ENCODE measurements around the gene DNM3. TPM values are rescaled to one million over a fixed set of nuclear protein-coding genes. Genes with fewer than 3 reads are reported as not detected.
"Not testable (repeated sequence)": the region's sequence is repeated elsewhere in the genome, so short reads cannot be mapped to it uniquely, and the experiment has no call there.

The DNM3 gene
- total RNA-seq, 2 donors from 2014 or later, result 4.7 to 4.9 TPM

DNA sequence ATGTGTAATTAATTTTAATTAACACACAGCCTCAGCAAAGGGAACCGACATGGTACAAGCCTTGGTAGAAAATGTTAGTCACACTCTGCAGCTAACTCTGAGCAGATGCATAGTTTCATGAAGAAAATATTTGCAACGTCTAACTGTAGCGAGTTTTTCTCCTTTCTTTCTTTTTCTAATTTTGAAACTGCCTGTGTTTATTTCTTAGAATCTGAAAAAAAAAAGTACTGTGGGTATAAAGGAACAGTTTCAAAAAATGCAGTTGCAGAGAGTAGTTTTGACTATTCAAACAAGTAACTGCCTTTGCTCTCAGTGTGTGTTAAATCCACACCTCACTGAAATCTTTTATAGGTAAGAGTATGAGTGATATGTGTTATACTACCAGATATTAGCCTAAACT, 429.3 kb downstream of the DNM3 start:
- intact Hi-C loops (cut with DNase I), result no loop called here
- no peak for DNase-seq (ENCODE audit: low spot score)

DNA sequence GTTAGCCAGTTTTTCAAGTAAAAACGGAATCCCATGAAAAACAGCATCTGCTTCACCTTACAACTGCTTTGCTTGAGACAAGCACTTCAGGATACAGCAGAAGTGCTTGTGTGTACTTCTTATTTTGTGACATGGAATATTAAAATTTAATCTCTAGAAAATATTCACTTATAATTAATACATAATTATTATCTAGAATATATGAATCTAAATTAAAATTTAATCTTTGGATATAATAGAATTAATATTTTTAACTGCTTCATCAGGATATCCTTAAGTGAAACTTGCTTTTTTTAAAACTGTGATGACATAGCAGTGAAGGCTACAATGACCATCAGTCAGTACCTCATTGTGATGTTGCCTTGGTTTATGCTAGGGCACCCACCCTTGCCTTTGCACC, 430.8 kb downstream of the DNM3 start:
- intact Hi-C loops (cut with DNase I), result no loop called here

DNA sequence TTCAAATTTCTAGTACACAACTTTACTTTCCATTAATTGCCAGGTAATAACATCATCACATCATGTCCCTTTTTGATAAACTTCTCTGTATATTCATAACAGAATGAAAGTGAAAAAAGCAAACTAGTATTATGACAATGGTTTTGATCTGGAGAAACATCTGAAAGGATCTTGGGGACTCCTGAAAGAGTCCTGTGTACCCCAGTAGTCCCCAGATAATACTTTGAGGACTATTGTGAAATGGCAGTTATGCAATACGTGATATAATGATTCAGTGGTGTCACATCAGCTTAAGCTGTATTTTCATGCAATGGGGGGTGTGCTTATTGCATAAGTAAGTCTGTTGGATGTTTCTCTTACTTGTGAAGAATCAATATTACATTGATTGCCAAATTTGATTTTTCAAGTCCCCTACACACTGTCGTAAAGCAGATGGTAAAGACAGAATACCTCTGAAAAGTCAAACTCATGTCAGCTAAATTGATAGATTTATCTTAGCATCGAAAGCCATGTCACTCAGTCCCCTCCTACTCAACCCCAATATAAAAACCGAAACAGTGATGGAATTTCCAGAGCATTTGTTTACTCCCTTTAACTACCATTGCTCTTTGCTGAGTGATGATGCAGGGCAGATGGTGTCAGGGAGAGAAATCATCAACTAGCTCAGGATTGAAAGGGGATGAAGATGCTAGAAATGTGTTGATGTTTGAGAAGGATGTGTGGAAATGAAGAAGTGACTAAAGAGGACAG, 432.5 kb downstream of the DNM3 start:
- no peak for DNase-seq (ENCODE audit: low spot score)
- intact Hi-C loops (cut with DNase I), result no loop called here

More for the DNA sequence above, 430.8 kb downstream of the DNM3 start:
- no peak for DNase-seq (ENCODE audit: low spot score)

DNA sequence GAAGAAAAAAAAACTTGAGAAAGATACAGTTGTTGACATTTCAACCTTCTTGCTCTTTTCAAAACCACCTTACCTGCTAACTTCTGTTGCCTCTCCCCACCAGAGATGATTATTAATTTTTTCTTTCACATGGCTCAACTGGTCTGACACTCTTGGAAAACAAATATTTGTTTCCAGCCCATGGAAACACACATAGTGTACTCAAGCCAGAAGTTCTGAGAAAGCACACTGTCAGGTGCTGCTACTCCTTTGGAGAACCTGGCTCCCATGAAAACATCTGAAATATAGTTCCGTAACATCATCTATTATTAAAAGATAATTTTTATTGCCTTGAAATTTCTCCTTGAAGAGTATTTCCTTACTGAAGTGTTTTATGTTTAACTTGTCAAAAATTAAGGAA, 434.2 kb downstream of the DNM3 start:
- intact Hi-C loops (cut with DNase I), result no loop called here
- DNase-seq (ENCODE audit: low spot score), result no peak

DNA sequence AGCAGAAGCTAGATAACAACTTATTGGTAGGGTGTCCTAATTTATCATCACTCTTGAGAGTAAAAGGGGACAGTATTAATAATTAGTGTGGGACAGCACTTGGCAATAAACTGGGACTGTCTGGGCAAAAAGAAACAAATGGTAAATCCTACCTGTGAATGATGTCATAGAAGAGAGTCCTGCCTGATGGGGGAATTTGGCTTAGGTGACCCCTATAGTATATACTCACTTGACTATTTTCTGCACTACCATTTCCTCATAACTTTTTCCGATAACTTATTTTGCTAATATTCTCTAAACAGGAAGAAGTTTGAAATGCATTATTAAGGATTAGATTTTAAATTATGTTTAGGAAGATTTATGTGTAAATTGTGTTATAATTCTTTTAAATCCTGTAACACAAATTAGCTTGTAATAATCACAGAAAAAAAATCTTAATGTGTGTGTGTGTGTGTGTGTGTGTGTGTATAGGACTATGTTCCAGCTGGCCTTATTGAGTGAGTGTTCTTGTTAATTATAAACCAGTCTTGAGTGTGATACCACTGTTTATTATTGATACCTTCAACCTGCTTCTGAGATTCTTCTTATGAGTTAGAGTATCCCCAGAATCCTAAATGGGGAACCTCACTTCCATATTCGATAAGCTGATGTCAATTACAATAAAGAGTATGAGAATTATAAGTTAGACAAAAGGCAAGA, 435.0 kb downstream of the DNM3 start:
- no peak for DNase-seq (ENCODE audit: low spot score)
- intact Hi-C loops (cut with DNase I), result no loop called here

DNA sequence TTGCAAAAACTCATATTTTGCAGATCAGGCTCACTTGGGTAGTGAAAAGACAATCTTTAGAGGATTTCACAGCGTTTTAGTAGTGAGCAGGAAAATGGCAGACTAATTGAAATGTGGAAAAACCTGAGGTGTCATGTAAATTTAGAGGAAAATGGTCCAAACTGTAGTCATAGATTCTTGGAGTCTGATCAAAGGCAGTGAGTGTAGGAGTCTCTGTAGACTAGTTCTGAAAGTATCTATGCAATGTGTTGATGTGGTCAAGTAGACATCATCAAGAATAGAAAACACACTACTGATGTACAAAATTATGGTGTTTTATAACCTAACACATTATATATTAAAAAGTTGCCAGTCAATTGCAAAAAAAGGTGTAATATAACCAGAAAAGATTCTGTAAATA, 436.0 kb downstream of the DNM3 start:
- no peak for DNase-seq (ENCODE audit: low spot score)
- intact Hi-C loops (cut with DNase I), result no loop called here

DNA sequence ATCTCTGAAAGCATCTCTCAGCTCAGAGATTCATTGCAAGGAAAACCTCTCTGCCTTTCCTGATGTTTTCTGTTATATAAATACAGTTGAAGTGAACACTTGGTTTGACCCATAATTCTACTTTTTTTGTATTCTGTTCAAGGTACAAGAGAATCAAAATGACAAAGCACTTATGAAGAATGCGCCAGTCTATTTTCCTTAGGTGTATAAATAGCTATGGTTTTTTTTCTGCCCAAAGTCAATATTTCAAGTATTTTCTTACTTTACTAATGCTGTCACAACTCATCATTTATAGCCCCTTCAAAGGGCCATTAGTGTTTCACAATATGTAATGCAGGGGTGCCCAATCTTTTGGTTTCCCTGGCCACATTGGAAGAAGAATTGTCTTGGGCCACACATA, 436.7 kb downstream of the DNM3 start:
- intact Hi-C loops (cut with DNase I), result no loop called here
- DNase-seq (ENCODE audit: low spot score), result no peak

DNA sequence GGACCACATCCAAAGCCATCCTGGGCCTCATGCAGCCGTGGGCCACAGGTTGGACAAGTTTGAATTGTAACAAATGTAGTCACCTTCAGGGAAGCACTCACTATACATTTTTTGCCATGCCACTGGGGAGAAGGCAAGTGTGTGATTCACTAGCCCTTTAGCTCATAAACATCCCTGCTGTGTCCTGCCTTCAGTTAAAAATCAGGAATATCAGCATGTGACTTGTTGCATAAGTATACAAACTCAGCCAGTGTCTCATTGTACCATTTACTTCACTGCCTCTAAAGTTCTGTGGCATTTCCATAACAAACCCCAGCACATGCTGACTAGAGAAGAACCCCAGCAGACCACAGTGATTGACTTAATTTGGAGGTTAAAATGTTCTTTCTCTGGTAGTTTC, 437.2 kb downstream of the DNM3 start:
- DNase-seq (ENCODE audit: low spot score), result no peak
- intact Hi-C loops (cut with DNase I), result no loop called here

DNA sequence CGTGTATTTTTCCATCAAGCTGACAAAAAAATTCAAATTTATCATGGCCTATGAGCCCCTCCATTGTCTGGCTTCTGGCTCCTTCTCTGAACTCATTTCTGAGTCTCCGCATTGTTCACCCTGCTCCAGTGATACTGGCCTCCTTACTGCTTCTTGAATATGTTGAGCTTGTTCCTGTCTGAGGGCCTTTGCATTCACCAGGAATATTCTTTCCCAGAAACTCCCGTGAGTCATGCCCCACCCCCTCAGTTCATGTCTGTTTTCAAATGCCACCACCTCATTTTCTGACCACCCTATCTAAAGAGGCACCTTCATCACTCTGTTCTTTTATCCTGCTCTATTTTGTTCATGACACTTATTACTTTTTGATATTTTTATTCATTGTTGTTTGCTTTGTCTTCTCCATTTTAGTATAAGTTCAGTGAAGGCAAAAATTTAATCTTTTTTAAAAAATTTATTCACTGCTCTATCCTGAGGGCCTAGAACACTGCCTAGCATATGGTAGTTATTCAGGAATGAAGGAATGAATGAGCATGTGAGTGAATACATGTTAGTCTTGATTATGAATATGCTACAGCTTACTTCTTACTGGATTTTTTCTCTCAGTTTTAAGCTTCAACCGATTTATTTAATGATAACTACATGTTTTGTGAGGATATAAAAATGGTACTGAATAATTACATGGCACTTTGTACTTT, 438.8 kb downstream of the DNM3 start:
- intact Hi-C loops (cut with DNase I), result loop anchor here in 1 of 2 donors (10.0 kb wide), 1 partner anchor 115 kb away; no protein-coding TSS in a partner anchor

DNA sequence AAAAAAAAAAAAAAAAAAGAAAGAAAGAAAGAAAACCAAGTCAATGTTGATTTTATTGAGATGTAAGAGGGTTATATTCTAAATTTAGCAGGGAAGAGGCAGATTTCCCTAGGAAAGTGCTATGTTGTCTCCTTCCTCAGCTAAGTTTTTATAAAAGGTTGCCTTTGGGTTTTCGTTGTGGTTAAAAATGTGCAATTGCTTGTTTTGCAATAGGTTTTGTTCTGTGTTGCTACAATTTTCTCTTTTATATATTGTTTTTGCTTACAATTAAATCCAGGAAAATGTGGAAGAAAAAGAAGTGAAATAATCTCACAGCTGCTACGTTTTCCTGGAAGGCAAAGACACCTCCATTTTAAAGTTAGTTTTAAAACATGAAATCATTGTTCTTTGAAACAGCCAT, 442.5 kb downstream of the DNM3 start:
- intact Hi-C loops (cut with DNase I), result loop anchor here in 1 of 2 donors (10.0 kb wide), 1 partner anchor 111 kb away; no protein-coding TSS in a partner anchor
- no peak for DNase-seq (ENCODE audit: low spot score)

More for the DNA sequence above, 438.8 kb downstream of the DNM3 start:
- no peak for DNase-seq (ENCODE audit: low spot score)

DNA sequence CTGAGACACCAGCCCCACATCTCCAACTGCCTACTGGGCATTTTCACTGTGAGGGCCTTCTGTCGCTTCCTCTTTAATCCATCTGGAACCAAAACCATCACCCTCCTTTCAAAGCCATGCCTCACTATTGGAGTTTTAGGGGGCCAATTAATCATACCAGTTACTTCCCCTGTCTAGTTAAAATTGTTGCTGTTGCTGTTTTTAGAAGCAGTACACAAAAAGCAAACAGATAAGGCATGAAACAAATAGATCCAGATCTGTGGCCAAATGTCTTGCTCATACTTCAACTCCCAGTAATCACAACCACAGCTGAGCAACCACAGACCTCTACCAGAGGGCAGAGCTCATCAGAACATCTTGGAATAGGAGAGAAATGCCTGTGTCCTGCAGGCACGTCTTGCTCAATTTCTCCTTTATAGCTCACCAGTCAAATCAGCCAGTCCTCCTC, 445.4 kb downstream of the DNM3 start:
- peak; percentile 67 for DNase-seq (ENCODE audit: low spot score)
- intact Hi-C loops (cut with DNase I), result loop anchor here in 1 of 2 donors (10.0 kb wide), 1 partner anchor 108 kb away; no protein-coding TSS in a partner anchor

DNA sequence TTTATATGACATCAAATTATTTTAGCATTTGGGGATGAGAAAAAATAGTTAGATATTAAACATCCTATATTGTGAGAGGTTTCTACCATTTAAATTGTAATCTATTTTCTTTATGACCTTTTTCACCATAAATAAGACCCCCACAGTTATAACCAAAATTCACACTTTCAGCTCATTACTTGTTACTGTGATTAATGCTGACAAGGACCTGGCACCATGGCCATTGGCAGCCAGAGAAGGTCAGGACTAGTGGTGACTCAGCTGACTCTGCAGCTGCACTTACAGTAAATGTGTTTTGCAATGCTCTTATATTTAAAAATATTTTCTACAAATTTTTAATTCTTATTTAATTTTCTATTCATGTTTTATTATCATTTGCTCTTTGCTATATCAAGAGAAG, 445.9 kb downstream of the DNM3 start:
- intact Hi-C loops (cut with DNase I), result loop anchor here in 1 of 2 donors (10.0 kb wide), 1 partner anchor 108 kb away; no protein-coding TSS in a partner anchor
- peak; percentile 94 for DNase-seq (ENCODE audit: low spot score)

DNA sequence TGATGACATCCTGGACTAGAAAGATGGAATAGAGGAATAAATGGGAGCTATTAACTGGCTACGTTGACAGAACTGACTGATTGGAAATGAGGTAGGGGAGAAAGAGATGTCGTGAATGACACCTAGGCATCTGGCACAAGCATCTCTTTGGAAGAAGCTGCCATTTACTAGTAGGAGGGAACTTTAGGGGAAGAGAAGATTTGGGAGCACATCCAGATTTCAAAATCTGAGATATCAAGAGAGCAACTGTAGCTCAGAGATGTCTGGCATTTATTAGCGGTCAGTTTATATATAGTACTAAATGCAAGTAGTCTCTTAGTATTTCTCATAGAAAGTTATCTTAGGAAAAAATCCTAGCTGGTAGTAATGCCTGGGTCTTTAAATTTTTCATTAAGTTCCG, 447.3 kb downstream of the DNM3 start:
- intact Hi-C loops (cut with DNase I), result loop anchor here in 1 of 2 donors (10.0 kb wide), 1 partner anchor 106 kb away; no protein-coding TSS in a partner anchor
- no peak for DNase-seq (ENCODE audit: low spot score)

DNA sequence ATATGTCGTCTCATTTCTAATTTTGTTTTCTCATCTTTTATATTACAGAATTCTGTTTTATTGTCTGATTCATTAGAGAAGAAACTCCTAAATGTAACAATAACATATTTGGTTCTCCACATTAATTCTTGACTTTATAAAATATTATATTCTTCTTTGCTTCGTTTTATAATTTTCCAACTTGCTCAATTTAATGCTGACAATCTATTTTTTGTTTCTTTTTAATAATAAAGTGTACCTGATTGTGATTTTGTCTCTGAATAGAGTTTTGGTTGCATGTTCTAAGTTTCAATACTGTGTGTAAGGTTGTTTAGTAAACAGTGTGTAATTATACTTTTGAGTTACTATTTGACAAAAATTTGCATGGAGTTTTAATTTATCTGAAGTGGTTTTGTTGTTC, 448.1 kb downstream of the DNM3 start:
- intact Hi-C loops (cut with DNase I), result loop anchor here in 1 of 2 donors (10.0 kb wide), 1 partner anchor 105 kb away; no protein-coding TSS in a partner anchor
- no peak for DNase-seq (ENCODE audit: low spot score)

DNA sequence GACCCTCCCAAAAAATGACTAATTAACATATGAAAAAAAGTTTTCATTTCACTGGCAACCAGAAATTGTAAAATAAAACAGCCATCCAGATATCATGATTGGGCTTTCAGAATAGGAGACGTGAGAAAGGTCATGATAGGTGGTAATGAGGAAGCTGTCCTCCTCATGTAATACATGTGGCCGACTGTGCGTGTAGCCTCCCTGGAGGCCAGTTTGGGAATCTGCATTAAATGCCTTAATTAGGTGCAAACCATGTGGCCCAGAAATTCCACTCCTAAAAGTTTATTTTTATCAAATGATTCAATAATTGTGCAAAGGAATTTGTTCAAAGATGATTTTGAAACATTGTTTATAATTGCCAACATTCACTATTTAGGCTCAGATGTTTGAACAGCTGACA, 451.5 kb downstream of the DNM3 start:
- intact Hi-C loops (cut with DNase I), result no loop called here
- no peak for DNase-seq (ENCODE audit: low spot score)

DNA sequence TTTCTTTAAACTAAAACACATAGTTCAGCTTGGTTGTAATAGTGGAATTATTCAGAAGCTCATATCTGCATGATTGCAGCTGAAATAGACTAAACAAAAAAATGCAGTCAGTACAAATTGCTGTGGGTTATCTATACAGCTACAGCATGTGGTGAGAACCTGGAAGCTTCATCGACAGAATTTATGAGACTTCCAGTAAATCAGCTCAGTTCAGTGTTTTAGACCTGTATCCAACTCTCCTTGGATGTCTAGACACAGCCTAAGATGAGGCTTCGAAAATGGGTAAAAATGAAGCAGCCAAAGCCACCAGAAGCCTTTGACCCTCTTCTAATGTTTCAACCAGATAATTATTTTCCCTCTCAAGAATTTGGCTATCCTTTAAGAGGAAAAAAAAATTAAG, 452.1 kb downstream of the DNM3 start:
- intact Hi-C loops (cut with DNase I), result no loop called here
- no peak for DNase-seq (ENCODE audit: low spot score)

DNA sequence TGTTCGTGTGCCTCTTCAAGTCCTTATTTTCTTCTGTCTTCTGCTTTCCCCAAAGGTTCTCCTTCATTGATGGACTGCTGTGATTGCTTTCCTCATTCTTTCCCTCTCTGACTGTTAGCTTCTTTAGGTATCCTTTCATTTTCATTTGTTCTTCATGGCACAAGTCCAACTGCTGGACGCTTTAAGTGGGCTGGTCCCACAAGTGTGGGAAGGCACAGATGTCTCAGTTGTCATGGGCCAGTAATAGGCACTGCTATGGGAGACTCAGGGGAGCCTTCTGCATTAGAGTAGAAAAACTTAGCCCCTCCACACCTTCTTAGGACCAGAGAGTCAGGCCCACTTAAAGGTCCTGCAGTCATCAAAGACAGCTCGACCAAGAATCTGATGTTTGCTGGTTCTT, 456.8 kb downstream of the DNM3 start:
- no peak for DNase-seq (ENCODE audit: low spot score)
- intact Hi-C loops (cut with DNase I), result no loop called here

DNA sequence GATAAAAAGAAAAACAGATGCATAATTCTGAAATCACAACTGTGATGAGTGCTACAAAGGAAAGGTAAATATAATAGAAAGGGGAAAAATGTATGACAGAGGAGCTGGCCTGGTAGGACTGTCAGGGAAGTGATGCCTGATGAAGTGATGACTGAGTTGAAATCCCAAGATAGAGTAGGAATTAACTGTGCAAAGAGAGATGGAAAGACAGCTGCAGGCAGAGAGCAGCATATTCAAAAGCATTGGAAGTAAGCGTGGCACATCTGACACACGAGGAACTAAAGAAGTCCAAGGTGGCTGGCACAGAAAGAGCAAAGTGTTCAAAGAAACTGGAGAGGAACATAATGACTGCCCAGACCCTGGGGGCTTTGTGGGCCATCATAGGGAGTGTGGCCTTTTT, 457.6 kb downstream of the DNM3 start:
- DNase-seq (ENCODE audit: low spot score), result no peak
- intact Hi-C loops (cut with DNase I), result no loop called here

DNA sequence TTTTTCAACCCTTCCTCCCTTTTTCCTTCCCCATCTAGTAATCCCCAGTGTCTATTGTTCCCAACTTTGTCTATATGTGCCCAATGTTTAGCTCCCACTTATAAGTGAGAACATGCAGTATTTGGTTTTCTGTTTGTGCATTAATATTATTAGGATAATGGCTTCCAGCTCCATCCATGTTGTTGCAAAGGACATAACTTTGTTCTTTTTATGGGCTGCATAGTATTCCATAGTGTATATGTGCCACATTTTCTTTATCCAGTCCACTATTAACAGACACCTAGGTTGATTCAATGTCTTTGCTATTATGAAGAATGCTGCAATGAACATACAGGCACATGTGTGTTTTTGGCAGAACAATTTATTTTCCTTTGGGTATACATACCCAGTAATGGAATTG, 458.2 kb downstream of the DNM3 start:
- intact Hi-C loops (cut with DNase I), result no loop called here
- no peak for DNase-seq (ENCODE audit: low spot score)

DNA sequence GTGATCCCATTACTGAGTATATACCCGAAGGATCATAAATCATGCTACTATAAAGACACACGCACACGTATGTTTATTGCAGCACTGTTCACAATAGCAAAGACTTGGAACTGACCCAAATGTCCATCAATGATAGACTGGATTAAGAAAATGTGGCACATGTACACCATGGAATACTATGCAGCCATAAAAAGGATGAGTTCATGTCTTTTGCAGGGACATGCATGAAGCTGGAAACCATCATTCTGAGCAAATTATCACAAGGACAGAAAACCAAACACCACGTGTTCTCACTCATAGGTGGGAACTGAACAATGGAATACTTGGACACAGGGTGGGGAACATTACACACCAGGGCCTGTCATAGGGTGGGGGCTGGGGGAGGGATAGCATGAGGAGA, 466.2 kb downstream of the DNM3 start:
- DNase-seq (ENCODE audit: low spot score); intact Hi-C loops (cut with DNase I): not testable (repeated sequence)
